H9 (cell line): ENCODE data around the gene CADPS. TPM values are rescaled to one million over a fixed set of nuclear protein-coding genes. Genes with fewer than 3 reads are reported as not detected.

Experiments
- DNase-seq: peaks from one replicate; pipeline ENCODE4 v3.0.0-alpha.2; 2017
- H2AFZ ChIP-seq: one replicate; pipeline ENCODE4 v1.6.1; 2013; ENCODE audit warnings: mild to moderate bottlenecking, low read length, control low read depth, moderate library complexity
- H2AK5ac ChIP-seq: 2 replicates; pipeline ENCODE4 v1.6.1; 2013; ENCODE audit warnings: low read length, control low read depth, mixed read lengths; ENCODE audit not compliant: insufficient read length
- H2BK120ac ChIP-seq: one replicate; pipeline ENCODE4 v1.6.1; 2013; ENCODE audit warnings: low read depth, mild to moderate bottlenecking, low read length, control low read depth, inconsistent platforms; ENCODE audit not compliant: poor library complexity, severe bottlenecking
- H2BK12ac ChIP-seq: 2 replicates; pipeline ENCODE4 v1.6.1; 2013; ENCODE audit warnings: low read length, control low read depth, mixed read lengths, low read depth; ENCODE audit not compliant: insufficient read length
- H2BK15ac ChIP-seq: 2 replicates; pipeline ENCODE4 v1.6.1; 2013; ENCODE audit warnings: low read depth, low read length, control low read depth
- H2BK20ac ChIP-seq: one replicate; pipeline ENCODE4 v1.6.1; 2013; ENCODE audit warnings: low read depth, mild to moderate bottlenecking, low read length, control low read depth, inconsistent platforms; ENCODE audit not compliant: poor library complexity, severe bottlenecking
- H2BK5ac ChIP-seq: 2 replicates; pipeline ENCODE4 v1.6.1; 2013; ENCODE audit warnings: low read length, control low read depth, mixed read lengths; ENCODE audit not compliant: insufficient read length
- H3K14ac ChIP-seq: 2 replicates; pipeline ENCODE4 v1.6.1; 2013; ENCODE audit warnings: low read length, control low read depth; ENCODE audit not compliant: insufficient read depth
- H3K18ac ChIP-seq: 2 replicates; pipeline ENCODE4 v1.6.1; 2013; ENCODE audit warnings: low read depth, mild to moderate bottlenecking, mixed read lengths, low read length, control low read depth; ENCODE audit not compliant: insufficient read length
- H3K23ac ChIP-seq: 2 replicates; pipeline ENCODE4 v1.6.1; 2013; ENCODE audit warnings: low read length, control low read depth, mixed read lengths, low read depth; ENCODE audit not compliant: insufficient read length
- H3K23me2 ChIP-seq: 2 replicates; pipeline ENCODE4 v1.6.1; 2013; ENCODE audit warnings: low read depth, mild to moderate bottlenecking, mixed read lengths, low read length, control low read depth; ENCODE audit not compliant: insufficient read length, poor library complexity, severe bottlenecking
- H3K27ac ChIP-seq: 2 replicates; pipeline ENCODE4 v1.5.1; 2013; ENCODE audit warnings: low read length, control low read depth, mixed read lengths, low read depth; ENCODE audit not compliant: insufficient read length
- H3K27me3 ChIP-seq: 2 replicates; pipeline ENCODE4 v1.6.1; 2013; ENCODE audit warnings: low read length, control low read depth, inconsistent platforms; ENCODE audit not compliant: insufficient read depth
- H3K4ac ChIP-seq: 2 replicates; pipeline ENCODE4 v1.6.1; 2013; ENCODE audit warnings: low read depth, mild to moderate bottlenecking, control low read depth, inconsistent platforms, low read length, moderate library complexity
- H3K4me1 ChIP-seq: 2 replicates; pipeline ENCODE4 v1.6.1; 2013; ENCODE audit warnings: low read length, control low read depth, inconsistent platforms; ENCODE audit not compliant: insufficient read depth
- H3K4me2 ChIP-seq: 2 replicates; pipeline ENCODE4 v1.6.1; 2013; ENCODE audit warnings: low read length, control low read depth, mixed read lengths; ENCODE audit not compliant: insufficient read length, insufficient read depth
- H3K56ac ChIP-seq: 2 replicates; pipeline ENCODE4 v1.6.1; 2013; ENCODE audit warnings: low read depth, mild to moderate bottlenecking, mixed read lengths, low read length, control low read depth; ENCODE audit not compliant: insufficient read length
- H3K79me1 ChIP-seq: 2 replicates; pipeline ENCODE4 v1.6.1; 2013; ENCODE audit warnings: low read depth, mild to moderate bottlenecking, moderate library complexity, low read length, control low read depth, inconsistent platforms; ENCODE audit not compliant: insufficient read depth, poor library complexity, severe bottlenecking
- H3K79me2 ChIP-seq: 2 replicates; pipeline ENCODE4 v1.6.1; 2013; ENCODE audit warnings: low read length, control low read depth, inconsistent platforms; ENCODE audit not compliant: insufficient read depth
- H3K9ac ChIP-seq: 2 replicates; pipeline ENCODE4 v1.6.1; 2013; ENCODE audit warnings: low read length, control low read depth, mixed read lengths; ENCODE audit not compliant: insufficient read length; ENCODE audit errors: extremely low read depth
- H3K9me3 ChIP-seq: one replicate; pipeline ENCODE4 v1.6.1; 2013; ENCODE audit warnings: low read depth, low read length, inconsistent platforms; ENCODE audit not compliant: control insufficient read depth
- H3T11ph ChIP-seq: one replicate; pipeline ENCODE4 v1.6.1; 2013; ENCODE audit warnings: mild to moderate bottlenecking, low read length, control low read depth, inconsistent platforms
- H4K20me1 ChIP-seq: one replicate; pipeline ENCODE4 v1.6.1; 2013; ENCODE audit not compliant: control insufficient read depth, insufficient read length, insufficient read depth
- H4K5ac ChIP-seq: 2 replicates; pipeline ENCODE4 v1.6.1; 2013; ENCODE audit warnings: low read depth, mild to moderate bottlenecking, mixed read lengths, low read length, control low read depth; ENCODE audit not compliant: insufficient read length
- H4K8ac ChIP-seq: replicated peaks from 2 replicates; pipeline ENCODE4 v1.6.1; 2013; ENCODE audit warnings: low read length, control low read depth, mixed read lengths, low read depth; ENCODE audit not compliant: insufficient read length
- H4K91ac ChIP-seq: 2 replicates; pipeline ENCODE4 v1.6.1; 2013; ENCODE audit warnings: low read depth, mild to moderate bottlenecking, moderate library complexity, mixed read lengths, low read length, control low read depth; ENCODE audit not compliant: insufficient read length
- H3K27ac Mint-ChIP-seq, 3 experiments: 2 replicates in 2 of 3; 3 replicates in 1 of 3; pipeline ENCODE4 v1.8.0; 2020 to 2021; ENCODE audit warnings: mixed read lengths in 3 of 3, mild to moderate bottlenecking in 1 of 3, moderate library complexity in 1 of 3
- H3K27me3 Mint-ChIP-seq: 2 replicates; pipeline ENCODE4 v1.8.0; 2021; ENCODE audit warnings: low read depth, mild to moderate bottlenecking, moderate library complexity, mixed read lengths
- H3K36me3 Mint-ChIP-seq, 3 experiments: 2 replicates in 2 of 3; 3 replicates in 1 of 3; pipeline ENCODE4 v1.8.0; 2020 to 2021; ENCODE audit warnings: low read depth in 3 of 3, mixed read lengths in 3 of 3; ENCODE audit not compliant: insufficient read depth in 1 of 3
- H3K4me1 Mint-ChIP-seq, 2 experiments: 2 replicates each; pipeline ENCODE4 v1.8.0; 2020; ENCODE audit warnings: mixed read lengths in 2 of 2
- H3K4me3 Mint-ChIP-seq, 2 experiments: 2 replicates in 1 of 2; 3 replicates in 1 of 2; pipeline ENCODE4 v1.8.0; 2020 to 2021; ENCODE audit warnings: mild to moderate bottlenecking in 2 of 2, mixed read lengths in 2 of 2, moderate library complexity in 1 of 2
- H3K9me3 Mint-ChIP-seq, 2 experiments: 2 replicates in 1 of 2; 3 replicates in 1 of 2; pipeline ENCODE4 v1.8.0; 2020; ENCODE audit warnings: mild to moderate bottlenecking in 2 of 2, mixed read lengths in 2 of 2, moderate library complexity in 1 of 2
- CTCF ChIP-seq: fragments of 200-600 bp; sonication (generic); conservative IDR thresholded peaks from 3 replicates; pipeline ENCODE4 v1.8.0; 2021; ENCODE audit warnings: antibody characterized with exemption, mild to moderate bottlenecking
- WGBS: extraction: QIAGEN DNeasy Blood & Tissue Kit; methylation state at CpG from one replicate; pipeline ENCODE4 v1.1.7; 2013; ENCODE audit warnings: missing lambda C conversion rate, low lambda C conversion rate, mixed read lengths; ENCODE audit not compliant: insufficient read length; ENCODE audit errors: extremely low coverage; 5-methylcytosine and 5-hydroxymethylcytosine counted together
- total RNA-seq: library from RNA; stranded (reverse); gene quantifications from 2 replicates; pipeline ENCODE4 v1.2.1, GENCODE V29; 2021

CADPS gene
- total RNA-seq, 1 experiment from 2014 or later: 6.6 TPM

GRCh38 chr3:62589078-62589477, 286.1 kb downstream of the CADPS start:
- Histone ChIP-seq H3K4me1 (no peaks in the 10 kb centered on the region), H4K91ac (no peak overlapping the region), H3K27ac (no peak overlapping the region), H4K5ac (no peak overlapping the region), H3K18ac (no peak overlapping the region), H2BK5ac (no peak overlapping the region), H3K14ac (no peak overlapping the region), H3K79me1 (no peaks in the 10 kb centered on the region), H3K23me2 (no peaks in the 10 kb centered on the region), H2AFZ (no peak overlapping the region), H2BK20ac (no peak overlapping the region), H3K56ac (no peak overlapping the region), H3T11ph (no peak overlapping the region), H4K20me1 (no peaks in the 10 kb centered on the region), H3K9ac (no peak overlapping the region), H3K27me3 (no peaks in the 10 kb centered on the region), H3K4ac (no peak overlapping the region), H3K4me2 (no peak overlapping the region), H3K9me3 (no peaks in the 10 kb centered on the region), H4K8ac (no peak overlapping the region), H2AK5ac (no peak overlapping the region), H3K79me2 (no peaks in the 10 kb centered on the region), H2BK120ac (no peak overlapping the region), H2BK15ac (no peak overlapping the region), H2BK12ac (no peak overlapping the region), H3K23ac (no peak overlapping the region)
- Mint-ChIP-seq H3K36me3 (no peaks in the 10 kb centered on the region), H3K9me3 (no peaks in the 10 kb centered on the region), H3K4me3 (no peak overlapping the region), H3K4me1 (peaks cover 4% of the 10 kb centered on the region in 2 experiments; a peak in 3 of 4 replicates), H3K27ac (no peak overlapping the region), H3K27me3 (no peaks in the 10 kb centered on the region)
- no CpG with 5 or more reads among the region's 4 CpGs for whole genome bisulfite sequencing
- TF ChIP-seq CTCF: no peak; the same call in 2 of the 3 replicates
- no peak for DNase-seq
